ENCODE results near the gene PPT2.
"Not testable (repeated sequence)": the region's sequence is repeated elsewhere in the genome, so short reads cannot be mapped to it uniquely, and the experiment has no call there.

The PPT2 gene

DNA sequence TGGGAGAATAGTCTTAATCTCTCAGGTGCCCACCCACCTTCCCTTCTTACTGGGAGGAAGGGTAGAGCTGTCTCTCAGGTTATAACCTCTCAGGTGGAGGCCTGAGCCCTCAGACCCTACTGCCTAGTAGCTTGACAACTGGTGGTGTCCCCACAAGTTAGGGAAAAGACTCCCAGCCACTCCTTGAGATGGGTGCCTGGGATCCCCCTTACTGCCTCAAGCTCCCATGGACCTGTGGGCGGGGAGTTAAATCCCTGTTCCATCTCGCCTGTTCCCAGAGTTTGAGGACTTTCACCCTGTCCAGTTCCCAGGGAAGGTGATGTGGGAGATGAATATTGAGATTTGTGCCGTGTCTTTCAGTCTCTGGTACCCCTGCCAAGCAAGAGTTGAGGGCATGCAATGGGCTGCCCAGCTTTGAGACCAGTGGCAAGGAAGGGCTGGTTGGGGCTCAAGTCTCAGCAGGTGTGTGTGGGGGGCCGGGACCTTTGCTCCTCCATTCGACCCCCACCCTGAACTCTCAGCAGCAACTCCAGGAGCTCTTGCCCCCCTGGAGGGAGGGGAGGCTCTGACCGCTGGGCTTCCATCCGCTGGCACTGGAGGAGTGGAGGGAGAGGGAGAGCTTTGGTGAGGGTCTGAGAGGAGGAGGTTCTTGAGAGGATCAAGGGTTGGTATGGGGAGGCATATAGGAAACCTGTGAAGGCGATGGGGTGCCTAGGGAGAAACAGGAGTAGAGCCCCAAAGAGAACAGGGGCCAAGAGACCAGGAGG, 37.2 kb downstream of the PPT2 start:
- DNase-seq = no peak

DNA sequence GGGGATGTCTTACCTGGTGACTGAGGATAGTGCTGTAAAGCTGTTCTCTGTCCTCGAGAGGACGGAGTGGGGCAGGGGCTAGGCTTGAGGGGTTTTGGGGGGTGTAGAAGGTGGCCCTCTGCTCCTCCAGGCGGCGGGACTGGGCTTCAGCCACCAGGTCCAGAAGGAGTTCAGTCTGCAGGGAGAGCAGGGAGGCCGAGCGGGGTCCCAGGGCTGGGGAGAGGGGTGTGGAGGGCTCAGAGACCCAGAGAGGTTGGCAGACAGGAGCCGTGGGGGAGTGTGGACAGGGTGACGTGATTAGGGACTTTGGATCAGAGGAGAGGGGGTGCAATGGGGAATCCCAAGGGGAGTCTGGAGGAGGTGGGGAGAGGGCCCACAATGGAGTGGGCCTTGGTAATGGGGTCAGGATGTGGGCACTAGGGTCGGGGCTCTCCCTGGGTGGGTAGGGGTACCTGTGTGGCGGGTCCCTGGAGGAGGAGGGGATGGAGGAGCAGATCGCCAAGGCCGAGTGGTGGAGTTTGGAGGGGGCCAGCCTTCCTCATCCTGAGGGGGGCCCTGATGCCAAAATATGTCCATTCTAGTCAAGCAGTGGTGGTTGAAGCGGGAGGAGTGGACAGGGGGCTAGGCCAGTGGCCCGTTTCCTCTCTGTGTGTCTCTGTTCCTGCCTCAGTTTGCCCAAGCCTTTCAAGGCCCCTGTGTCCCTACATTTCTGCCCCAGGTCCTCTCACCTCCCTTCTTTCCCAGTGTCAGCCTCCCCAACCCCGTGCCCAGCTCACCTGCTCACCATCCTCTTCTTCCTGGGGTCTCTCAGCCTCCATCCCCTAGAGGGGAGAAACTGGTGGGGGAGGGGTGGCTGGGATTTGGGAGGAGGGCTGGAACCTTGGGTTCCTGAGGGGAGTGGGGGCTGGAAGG, 38.0 kb downstream of the PPT2 start:
- DNase-seq = no peak

GRCh38 chr6:32192608-32193039, 38.7 kb downstream of the PPT2 start, which contains the start of gene GPSM3:
Gene GPSM3, minus strand, starts transcription at chr6:32192643. Its CDS starts 130 bp downstream, at chr6:32192513.
- DNase-seq = peak in 2 of 4 experiments; percentile 35 to 36

DNA sequence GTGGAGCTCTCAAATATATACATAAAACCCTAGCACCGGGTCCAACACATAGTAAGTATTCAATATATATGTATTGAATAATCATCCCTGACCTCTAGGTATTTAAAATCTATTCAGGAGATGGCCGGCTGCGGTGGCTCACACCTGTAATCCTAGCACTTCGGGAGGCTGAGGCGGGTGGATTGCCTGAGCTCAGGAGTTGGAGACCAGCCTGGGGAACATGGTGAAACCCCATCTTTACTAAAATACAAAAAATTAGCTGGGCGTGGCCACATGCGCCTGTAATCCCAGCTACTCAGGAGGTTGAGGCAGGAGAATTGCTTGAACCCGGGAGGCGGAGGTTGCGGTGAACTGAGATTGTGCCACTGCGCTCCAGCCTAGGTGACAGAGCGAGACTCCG, 39.2 kb downstream of the PPT2 start:
- not testable (repeated sequence) for DNase-seq

DNA sequence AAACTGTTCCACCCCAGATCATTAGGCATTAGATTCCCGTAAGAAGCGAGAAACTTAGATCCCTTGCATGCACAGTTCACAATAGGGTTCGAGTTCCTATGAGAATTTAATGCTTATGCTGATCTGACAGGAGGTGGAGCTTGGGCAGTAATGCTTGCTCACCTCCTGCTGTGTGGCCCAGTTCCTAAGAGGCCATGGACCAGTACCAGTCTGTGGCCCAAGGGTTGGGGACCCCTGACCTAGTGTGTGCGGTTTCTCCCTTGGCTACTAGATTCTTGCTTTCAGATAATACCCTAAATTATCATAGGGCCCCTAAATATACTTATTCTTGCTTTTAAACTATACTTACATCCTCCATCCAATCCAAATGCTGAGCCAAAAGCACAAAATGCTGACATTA, 40.4 kb downstream of the PPT2 start:
- DNase-seq = no peak

- no peak for DNase-seq
Measured at GRCh38 chr6:32194825-32195651, 41.1 kb downstream of the PPT2 start.

DNA sequence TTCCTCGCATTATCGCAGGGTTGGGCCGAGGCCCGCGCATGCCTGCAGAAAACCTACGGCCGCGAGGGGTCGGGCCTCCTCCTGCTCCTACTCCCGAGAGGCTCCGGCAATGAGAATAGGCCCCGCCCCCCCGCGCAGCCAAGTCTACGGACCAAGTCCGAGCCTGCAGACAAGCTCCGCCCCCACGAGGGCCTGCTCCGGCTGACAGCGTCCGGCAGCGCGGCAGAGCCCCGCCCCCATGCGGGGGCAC, 41.6 kb downstream of the PPT2 start:
- DNase-seq = peak; percentile 100

DNA sequence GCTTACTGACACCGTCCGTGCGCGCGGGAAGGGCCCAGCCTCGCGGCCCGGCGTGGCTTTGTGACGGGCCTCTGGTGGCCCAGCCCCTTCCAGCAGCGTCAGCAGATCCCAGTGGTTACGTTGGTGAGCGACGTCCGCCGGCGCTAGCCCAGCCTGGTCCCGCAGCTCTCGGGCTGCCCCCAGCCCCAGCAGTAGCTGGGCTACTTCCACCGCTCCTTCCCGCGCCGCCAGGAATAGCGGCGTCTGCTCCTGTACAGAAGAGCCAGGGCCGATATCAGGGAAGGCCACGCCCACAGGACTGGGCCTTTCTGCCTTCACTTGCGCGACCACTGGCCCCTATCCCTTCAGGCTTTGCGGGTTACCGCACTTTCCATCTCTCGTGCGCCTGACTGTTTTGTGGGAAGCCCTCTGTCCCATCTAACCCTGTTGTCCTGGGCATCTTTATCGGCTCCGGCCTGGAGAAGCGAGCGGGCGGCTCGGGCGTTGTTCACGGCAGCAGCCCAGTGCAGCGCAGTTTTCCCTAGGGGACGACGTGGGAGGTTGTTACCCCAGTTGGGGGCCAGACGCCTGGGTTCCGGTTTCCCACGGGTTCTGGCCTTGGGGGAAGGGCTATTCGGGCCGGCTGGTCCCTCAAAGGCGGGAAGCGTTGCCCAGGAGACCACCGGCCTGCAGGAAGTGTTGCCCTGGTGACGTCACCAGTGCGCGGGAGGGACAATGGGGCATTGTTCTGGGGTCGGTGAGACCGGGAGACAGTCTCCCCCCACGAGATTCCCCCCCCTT, 42.2 kb downstream of the PPT2 start:
- DNase-seq = peak in 3 of 4 experiments; percentile 30 to 40 (median 32)

- no peak for DNase-seq
Measured at GRCh38 chr6:32196682-32197616, 43.0 kb downstream of the PPT2 start.

- DNase-seq = no peak
Measured at GRCh38 chr6:32198345-32198696, 44.4 kb downstream of the PPT2 start.

DNA sequence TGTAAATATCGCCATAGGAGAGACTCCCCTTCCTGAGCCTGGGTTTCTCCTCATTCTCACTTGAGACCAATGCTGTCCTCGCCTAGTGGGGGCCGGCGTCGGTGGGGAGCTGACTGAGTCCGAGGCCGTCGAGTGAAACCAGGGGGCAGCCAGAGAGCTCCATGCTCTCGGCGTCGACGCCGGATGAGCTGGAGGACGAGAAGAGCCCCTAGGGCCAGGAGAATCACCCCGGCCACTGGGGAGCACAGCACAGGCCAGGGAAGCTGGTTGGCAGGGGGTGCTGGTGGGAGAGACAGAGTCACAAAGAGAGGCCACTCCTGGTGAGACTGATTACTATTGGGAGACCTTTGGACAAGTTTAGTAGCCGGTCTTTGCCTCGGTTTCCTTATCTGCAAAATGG, 44.9 kb downstream of the PPT2 start:
- DNase-seq = no peak

GRCh38 chr6:32200711-32201475, 47.0 kb downstream of the PPT2 start:
- no peak for DNase-seq

- DNase-seq = no peak
Measured at GRCh38 chr6:32202186-32202585, 48.2 kb downstream of the PPT2 start.

- DNase-seq = no peak
Measured at GRCh38 chr6:32203426-32204267, 49.7 kb downstream of the PPT2 start.

DNA sequence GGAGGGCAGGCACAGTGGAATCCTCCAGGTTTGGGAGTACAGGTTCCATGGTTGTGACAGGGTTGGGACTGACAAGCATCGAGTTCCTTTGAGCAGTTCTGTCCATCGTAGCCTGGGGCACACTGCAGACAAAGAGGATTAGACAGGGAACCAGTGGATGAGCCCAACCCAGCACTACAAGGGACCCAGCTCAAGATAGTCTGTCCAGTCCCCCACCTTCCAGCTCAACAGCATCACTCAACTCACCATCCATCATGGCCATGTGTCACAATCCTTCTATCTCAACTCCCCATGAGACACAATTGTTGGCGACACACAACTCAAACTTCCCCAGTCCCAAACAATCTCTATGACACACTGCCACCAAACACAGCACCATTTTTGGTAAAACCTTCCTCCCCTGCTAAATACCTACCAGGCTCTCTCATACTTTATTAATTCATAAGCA, 50.4 kb downstream of the PPT2 start:
- no peak for DNase-seq

- DNase-seq = no peak
Measured at GRCh38 chr6:32208996-32209395, 55.1 kb downstream of the PPT2 start.

DNA sequence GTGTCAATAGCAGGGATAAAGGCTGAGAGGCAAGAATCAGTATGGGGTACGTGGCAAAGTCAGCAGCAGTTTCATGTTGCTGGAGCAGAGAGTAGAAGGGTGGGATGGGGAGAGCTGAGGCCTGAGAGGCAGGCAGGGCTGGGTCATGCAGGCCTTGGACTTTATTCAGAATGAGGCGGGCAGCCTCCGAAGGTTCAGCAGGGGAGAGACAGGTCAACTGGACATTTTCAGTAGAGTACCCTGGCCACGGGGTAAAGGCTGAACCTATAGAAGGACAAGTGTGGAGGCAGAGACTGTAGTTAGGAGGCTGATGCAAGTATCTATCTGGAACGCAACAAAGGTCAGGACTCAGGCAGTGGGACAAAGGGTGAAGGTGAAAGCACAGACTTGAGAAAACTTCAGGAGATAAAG, 56.3 kb downstream of the PPT2 start:
- DNase-seq = no peak

DNA sequence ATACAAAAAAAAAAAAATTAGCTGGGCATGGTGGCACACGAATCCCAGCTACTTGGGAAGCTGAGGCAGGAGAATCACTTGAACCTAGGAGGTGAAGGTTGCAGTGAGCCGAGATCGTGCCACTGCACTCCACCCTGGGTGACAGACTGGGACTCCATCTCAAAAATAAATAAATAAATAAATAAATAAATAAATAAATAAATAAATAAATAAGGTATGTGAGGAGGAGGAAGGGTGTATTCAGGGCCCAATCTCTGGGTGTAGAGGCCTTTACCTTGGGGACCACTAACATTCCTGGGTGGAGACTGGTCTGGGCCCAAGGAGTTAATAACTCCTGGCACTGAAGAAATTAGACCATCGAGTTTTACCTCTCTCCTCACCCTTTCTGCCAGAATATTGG, 57.5 kb downstream of the PPT2 start:
- DNase-seq = not testable (repeated sequence)

DNA sequence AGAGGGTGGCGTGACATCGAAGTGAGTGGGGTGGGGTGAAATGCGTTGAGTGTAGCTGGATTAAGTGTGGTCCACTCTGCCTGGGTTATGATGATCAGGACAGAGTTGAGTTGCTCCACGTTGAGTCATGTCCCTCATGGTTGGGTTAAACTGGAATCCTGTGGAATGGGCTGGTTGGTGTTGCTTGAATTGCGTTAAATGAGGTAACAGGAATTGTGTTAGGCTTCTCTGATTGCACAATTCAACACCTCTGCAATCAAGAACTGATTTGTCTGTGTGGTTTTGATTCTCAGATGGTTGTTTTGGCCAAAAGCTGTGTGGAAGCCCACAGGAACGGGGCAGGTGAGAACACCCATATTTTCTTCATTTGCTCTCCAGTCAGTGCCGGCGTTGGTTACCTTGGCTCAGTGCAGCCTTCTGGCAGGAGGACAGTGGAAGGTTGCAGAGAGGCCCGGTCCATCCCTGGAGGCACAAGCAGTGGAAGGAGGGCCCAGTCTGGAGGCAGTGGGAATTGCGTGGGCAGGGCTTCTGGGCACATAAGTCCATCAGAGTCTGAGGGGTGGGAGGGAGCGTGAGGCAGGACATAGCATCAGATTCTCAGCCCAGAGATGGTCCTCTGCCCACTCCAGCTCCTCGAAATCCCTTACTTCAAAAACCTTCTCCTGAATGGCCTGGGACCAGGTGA, 58.3 kb downstream of the PPT2 start:
- DNase-seq = no peak

All from activated CD4-positive, CD25-positive, alpha-beta regulatory T cell (primary cell).